ENCODE results near the gene PROX1. TPM values are rescaled to one million over a fixed set of nuclear protein-coding genes. Genes with fewer than 3 reads are reported as not detected.

PROX1 gene
- total RNA-seq, 2 experiments from 2014 or later, result 0.03 TPM; not detected in 1

DNA sequence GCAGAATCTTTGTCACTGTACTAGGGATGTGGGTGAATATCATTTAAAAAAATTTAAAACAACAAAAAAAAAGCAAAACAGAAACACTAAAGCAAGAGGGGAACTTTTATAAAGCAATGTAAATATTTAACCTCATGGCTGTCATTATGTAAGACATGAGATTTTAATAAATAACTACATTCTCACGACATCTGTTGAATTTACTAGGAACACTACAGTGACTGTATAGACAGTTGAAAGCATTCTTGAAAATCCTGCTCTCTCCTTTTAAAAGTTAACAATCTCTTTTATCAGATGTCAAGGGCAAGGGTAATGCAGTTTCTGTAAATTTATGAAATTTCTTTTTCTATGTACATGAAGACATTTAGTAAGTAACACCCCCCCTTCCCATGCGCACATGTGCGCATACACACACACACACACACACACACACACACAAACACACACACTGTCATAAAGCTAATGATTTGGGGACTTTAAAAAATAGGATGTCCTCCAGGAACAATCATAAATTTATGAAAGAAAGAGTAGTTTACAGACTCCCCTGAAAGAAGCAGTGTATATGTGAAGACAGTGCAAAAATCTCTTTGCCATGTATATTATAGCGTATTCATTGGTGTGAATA is 51.7 kb downstream of the PROX1 start:
- TF ChIP-seq CTCF (IDR thresholded peaks at IDR 0.05), result no peak
- DNase-seq, result no peak
- Mint-ChIP-seq H3K27me3 (peaks cover 50% of the 10 kb centered on the region), H3K4me3 (no peak overlapping the region), H3K4me1 (ENCODE audit: low read depth) (no peaks in the 10 kb centered on the region), H3K36me3 (ENCODE audit: low read depth) (no peaks in the 10 kb centered on the region), H3K9me3 (no peaks in the 10 kb centered on the region), H3K27ac (no peak overlapping the region)
- H3K4me1 ChIP-seq (ENCODE audit: insufficient read depth, low read length), result no peaks in the 10 kb centered on the region
- H3K27ac ChIP-seq (ENCODE audit: low read depth in 1 of 2, low read length in 2 of 2), result no peak overlapping the region
- H3K9me3 ChIP-seq (ENCODE audit: control insufficient read depth in 1 of 2, insufficient read depth in 1 of 2, low read length in 2 of 2), result no peaks in the 10 kb centered on the region
- intact Hi-C loops (cut with DNase I, micrococcal nuclease), result loop anchor here in 1 of 2 experiments (5.0 kb wide), 1 partner anchor 252 kb away; no protein-coding TSS in a partner anchor
- peaks cover 0 to 6% of the 10 kb centered on the region in 2 experiments for H3K27me3 ChIP-seq (ENCODE audit: control insufficient read depth in 1 of 2, insufficient read depth in 2 of 2, low read length in 2 of 2)
- POLR2A ChIA-PET, result no interaction called here
- no peak overlapping the region for H3K4me3 ChIP-seq (ENCODE audit: low read length)
- CTCF ChIA-PET, result interaction anchor here (1.5 kb wide), 1 partner anchor 15 kb away, joined by 3 read pairs; no protein-coding TSS in a partner anchor
- no peaks in the 10 kb centered on the region for H3K36me3 ChIP-seq (ENCODE audit: insufficient read depth, low read length)
- ATAC-seq (ENCODE audit: poor library complexity), result no peak

- POLR2A ChIA-PET, result no interaction called here
- Histone ChIP-seq H3K9me3 (ENCODE audit: control insufficient read depth in 1 of 2, insufficient read depth in 1 of 2, low read length in 2 of 2) (no peaks in the 10 kb centered on the region), H3K4me1 (ENCODE audit: insufficient read depth, low read length) (no peaks in the 10 kb centered on the region), H3K27ac (ENCODE audit: low read depth in 1 of 2, low read length in 2 of 2) (no peak overlapping the region), H3K4me3 (ENCODE audit: low read length) (no peak overlapping the region), H3K27me3 (ENCODE audit: control insufficient read depth in 1 of 2, insufficient read depth in 2 of 2, low read length in 2 of 2) (no peaks in the 10 kb centered on the region), H3K36me3 (ENCODE audit: insufficient read depth, low read length) (no peaks in the 10 kb centered on the region)
- CTCF ChIA-PET, result no interaction called here
- no peak for DNase-seq
- Mint-ChIP-seq H3K4me3 (no peak overlapping the region), H3K4me1 (ENCODE audit: low read depth) (no peaks in the 10 kb centered on the region), H3K27ac (no peak overlapping the region), H3K9me3 (peaks cover 7% of the 10 kb centered on the region), H3K27me3 (peaks cover 31% of the 10 kb centered on the region), H3K36me3 (ENCODE audit: low read depth) (no peaks in the 10 kb centered on the region)
- ATAC-seq (ENCODE audit: poor library complexity), result no peak
- intact Hi-C loops (cut with DNase I, micrococcal nuclease), result loop anchor here in 1 of 2 experiments (5.0 kb wide), 1 partner anchor 256 kb away; no protein-coding TSS in a partner anchor
- TF ChIP-seq CTCF (IDR thresholded peaks at IDR 0.05), result no peak
These were observed 55.4 kb downstream of the PROX1 start for GRCh38 chr1:214043167-214043566.

DNA sequence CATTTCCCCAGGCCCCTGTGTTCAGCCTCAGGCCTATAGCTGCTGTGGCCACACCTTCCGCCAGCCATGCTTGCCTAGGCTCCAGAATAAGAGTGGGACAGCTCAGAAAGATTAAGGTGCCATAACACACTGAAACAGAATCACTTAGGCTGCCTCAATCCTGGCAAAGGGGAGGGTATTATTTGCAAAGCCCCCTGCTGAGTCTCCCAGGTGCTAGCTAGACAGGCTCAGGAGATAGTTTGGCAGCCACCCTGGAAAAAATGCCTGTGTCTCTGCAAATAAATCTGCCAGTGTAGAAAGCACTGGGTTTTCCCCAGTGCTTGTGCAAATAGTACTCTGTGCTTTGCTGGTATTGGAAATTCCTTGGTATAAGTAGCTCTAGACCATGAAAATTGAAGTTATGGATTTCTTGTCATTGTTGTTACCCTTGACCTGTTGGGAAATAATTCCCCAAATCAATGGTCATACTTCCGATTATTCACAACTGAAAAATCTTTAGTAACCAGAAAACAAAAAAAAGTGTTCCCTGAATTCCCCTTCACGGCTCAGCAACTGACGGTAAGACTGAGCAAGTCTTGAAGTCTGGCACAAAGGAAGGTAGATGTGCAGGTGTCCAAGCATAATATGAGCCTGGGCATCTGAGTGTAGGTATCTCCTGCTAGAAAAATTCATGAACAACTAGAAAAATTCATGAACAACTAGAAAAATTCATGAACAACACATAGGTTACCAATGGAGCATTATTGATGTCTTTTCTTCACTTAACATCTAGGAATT is 56.9 kb downstream of the PROX1 start:
- DNase-seq, result no peak
- intact Hi-C loops (cut with DNase I, micrococcal nuclease), result loop anchor here in 1 of 2 experiments (5.0 kb wide), 1 partner anchor 257 kb away; no protein-coding TSS in a partner anchor
- CTCF ChIA-PET, result no interaction called here
- H3K27ac ChIP-seq (ENCODE audit: low read depth in 1 of 2, low read length in 2 of 2), result no peak overlapping the region
- no peaks in the 10 kb centered on the region for H3K27me3 ChIP-seq (ENCODE audit: control insufficient read depth in 1 of 2, insufficient read depth in 2 of 2, low read length in 2 of 2)
- no peaks in the 10 kb centered on the region for H3K4me1 ChIP-seq (ENCODE audit: insufficient read depth, low read length)
- Mint-ChIP-seq H3K27ac (no peak overlapping the region), H3K4me1 (ENCODE audit: low read depth) (no peaks in the 10 kb centered on the region), H3K9me3 (peaks cover 10% of the 10 kb centered on the region), H3K27me3 (peaks cover 18% of the 10 kb centered on the region), H3K36me3 (ENCODE audit: low read depth) (no peaks in the 10 kb centered on the region), H3K4me3 (no peak overlapping the region)
- no peaks in the 10 kb centered on the region for H3K9me3 ChIP-seq (ENCODE audit: control insufficient read depth in 1 of 2, insufficient read depth in 1 of 2, low read length in 2 of 2)
- no peak overlapping the region for H3K4me3 ChIP-seq (ENCODE audit: low read length)
- TF ChIP-seq CTCF (IDR thresholded peaks at IDR 0.05), result no peak
- no peak for ATAC-seq (ENCODE audit: poor library complexity)
- H3K36me3 ChIP-seq (ENCODE audit: insufficient read depth, low read length), result no peaks in the 10 kb centered on the region
- POLR2A ChIA-PET, result no interaction called here
